Fibroblast of villous mesenchyme (primary cell): Measurements from ENCODE around the gene CA12. TPM values are rescaled to one million over a fixed set of nuclear protein-coding genes. Genes with fewer than 3 reads are reported as not detected.

Experiments
- DNase-seq: peaks from one replicate; pipeline ENCODE4 v3.0.0-alpha.2; 2010; ENCODE audit warnings: low read depth
- H3K4me3 ChIP-seq: 2 replicates; pipeline ENCODE4 v1.5.1; 2011; ENCODE audit warnings: low read depth, mild to moderate bottlenecking, low read length
- total RNA-seq: library from RNA; depleted of rRNA; stranded (reverse); fragments of >200 nt; gene quantifications from 2 replicates; pipeline ENCODE4 v1.2.3, GENCODE V29; 2012
- TF ChIP-seq, protein P1 (sequence below): IDR thresholded peaks from 2 replicates; pipeline ENCODE4 v1.5.1; 2012; ENCODE audit warnings: low read depth, mild to moderate bottlenecking, low read length; ENCODE audit not compliant: insufficient read depth

Gene CA12
- total RNA-seq, 1 donor: 15.1 TPM

DNA sequence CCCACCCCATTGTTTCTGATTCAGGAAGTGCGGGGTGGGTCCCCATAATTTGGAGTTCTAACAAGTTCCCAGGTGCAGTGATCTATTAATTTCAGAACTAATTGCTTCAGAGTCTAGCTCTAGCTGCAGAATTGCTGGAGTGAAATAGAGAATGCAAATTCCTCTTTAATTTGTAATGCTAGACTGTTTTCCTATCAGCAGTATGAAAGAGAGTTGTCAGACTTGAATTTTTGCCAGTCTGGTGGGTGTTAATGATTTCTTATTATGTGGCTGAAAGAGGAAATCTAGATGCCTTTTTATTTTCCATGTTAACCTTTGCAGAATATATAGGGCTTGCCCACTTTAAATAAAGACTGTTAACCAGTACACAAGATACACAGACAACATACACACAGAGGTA lies 80.6 kb downstream of the CA12 start:
- no peak overlapping the region for H3K4me3 ChIP-seq
- TF ChIP-seq, protein P1, sequence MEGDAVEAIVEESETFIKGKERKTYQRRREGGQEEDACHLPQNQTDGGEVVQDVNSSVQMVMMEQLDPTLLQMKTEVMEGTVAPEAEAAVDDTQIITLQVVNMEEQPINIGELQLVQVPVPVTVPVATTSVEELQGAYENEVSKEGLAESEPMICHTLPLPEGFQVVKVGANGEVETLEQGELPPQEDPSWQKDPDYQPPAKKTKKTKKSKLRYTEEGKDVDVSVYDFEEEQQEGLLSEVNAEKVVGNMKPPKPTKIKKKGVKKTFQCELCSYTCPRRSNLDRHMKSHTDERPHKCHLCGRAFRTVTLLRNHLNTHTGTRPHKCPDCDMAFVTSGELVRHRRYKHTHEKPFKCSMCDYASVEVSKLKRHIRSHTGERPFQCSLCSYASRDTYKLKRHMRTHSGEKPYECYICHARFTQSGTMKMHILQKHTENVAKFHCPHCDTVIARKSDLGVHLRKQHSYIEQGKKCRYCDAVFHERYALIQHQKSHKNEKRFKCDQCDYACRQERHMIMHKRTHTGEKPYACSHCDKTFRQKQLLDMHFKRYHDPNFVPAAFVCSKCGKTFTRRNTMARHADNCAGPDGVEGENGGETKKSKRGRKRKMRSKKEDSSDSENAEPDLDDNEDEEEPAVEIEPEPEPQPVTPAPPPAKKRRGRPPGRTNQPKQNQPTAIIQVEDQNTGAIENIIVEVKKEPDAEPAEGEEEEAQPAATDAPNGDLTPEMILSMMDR: no peak
- DNase-seq: no peak

DNA sequence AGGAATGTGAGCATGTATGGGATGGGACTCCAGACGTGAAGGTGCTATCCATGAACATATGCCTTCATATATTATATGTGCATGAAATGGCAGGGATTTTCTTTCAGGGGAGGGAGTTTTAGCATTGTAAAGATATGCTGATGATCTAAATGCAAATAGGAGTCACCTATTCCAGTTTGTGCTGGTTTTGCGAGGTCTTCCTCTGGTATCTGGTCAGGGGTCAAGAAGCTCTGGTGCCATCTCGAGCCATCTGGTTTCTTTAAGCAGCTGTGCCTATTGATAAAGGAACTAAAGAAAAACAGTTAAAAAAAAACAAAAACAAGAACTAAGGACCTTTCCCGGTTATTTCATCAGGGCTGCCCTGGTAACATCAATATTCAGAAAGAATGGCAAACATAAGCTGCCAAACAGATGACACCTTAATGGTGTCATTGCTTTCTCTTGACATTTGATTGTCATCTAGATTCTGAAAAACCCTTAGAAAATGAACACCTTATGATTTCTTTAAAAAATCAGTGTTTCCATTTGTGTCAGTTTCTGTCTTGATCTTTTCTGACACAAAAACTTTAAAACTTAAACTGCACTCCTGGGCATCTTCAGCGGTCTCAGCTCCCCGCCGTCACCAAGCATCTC lies 81.6 kb downstream of the CA12 start:
- H3K4me3 ChIP-seq: no peak overlapping the region
- no peak for DNase-seq
- TF ChIP-seq, protein P1: no peak

DNA sequence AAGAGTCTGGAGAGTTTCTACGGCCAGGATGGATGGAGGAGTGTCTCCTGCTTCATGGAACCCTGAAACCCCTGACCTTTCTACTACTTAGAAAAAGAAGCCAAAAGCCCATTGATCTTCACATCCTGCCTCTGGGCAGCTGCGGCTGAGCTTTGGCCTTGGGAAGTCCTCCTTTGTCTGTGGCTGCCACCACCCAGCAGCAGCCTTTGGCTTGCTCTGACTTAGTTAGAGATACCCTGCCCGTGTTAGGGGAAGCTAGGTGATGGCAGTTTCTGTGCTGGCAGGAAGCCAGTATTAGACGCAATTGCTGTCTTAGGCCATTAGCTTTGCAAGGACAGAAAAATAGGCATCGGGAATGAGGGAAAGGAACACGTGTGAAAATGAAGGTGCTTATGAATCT lies 85.5 kb downstream of the CA12 start:
- TF ChIP-seq, protein P1: no peak
- H3K4me3 ChIP-seq: no peak overlapping the region
- DNase-seq: no peak

DNA sequence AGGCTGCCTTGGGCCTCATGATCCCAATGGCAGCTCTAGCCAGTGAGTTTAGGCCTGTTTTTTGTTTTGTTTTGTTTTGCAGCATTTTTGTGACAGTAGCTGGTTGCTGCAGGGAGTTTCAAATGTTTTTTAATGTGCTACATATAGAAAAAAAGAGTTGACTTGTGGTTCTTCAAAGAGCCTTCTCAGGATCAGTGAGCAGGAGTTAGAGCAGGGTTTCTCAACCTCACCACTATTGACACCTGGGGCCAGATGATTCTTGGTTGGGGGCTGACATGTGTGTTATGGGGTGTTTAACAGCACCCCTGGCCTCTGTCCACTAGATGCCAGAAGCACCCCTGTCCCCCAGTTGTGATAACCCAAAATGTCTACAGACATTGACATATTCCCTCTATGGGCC lies 86.3 kb downstream of the CA12 start:
- DNase-seq: no peak

DNA sequence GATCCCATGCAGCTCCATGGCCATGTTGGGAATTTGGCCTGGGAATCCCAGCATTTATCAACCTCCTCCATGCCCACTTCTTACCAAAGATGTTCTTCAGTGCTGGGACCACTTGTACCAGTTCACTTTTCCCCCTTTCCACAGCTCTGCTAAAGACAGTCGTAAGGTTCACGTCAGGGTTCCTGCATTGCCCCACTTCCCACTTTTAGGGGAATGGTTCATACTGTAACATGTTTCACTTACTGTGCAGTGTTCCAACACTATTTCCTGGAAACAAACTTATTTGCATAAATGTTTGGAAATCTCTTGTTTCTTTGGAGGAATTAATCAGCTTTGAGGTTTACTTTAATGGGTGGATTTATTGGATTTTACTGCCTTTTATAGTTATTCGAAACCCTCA lies 87.3 kb downstream of the CA12 start:
- TF ChIP-seq, protein P1: no peak
- DNase-seq: no peak
- no peak overlapping the region for H3K4me3 ChIP-seq

More for the DNA sequence above, 86.3 kb downstream of the CA12 start:
- H3K4me3 ChIP-seq: no peak overlapping the region
- TF ChIP-seq, protein P1: no peak

DNA sequence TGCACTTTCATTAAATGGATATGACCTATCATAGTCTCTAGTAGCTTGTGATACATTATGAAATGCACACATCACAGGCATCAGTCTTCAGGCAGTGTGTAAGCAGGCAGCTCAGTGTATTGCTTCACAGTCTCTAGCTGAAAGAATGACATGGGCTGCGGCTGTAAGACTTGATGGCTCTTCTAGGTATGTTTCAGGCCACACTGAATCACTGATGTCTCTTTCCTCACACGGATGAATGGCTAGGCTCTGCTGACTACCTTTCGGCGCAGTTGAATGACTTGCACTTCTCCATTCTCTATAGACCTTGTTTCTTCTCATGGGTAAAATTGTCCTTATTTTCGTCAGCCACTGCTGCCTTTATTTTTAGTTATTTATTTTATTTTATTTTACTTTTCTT lies 88.9 kb downstream of the CA12 start:
- TF ChIP-seq, protein P1: no peak
- peak; percentile 52 for DNase-seq
- H3K4me3 ChIP-seq: no peak overlapping the region

DNA sequence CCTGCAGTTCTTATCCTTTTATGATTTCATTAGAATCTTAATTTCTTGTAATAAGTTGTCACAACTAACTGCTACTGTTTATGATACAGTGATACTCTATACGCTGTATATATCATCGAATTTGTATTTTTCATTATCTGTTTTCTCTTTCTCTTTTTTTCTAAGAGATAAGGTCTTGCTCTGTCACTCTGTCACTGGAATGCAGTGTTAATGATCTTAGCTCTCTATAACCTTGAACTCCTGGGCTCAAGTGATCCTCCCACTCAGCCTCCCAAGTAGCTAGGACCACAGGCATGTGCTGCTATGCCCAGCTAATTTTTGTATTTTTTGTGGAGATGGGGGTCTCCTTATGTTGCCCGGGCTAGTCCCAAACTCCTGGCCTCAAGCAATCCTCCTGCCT lies 89.4 kb downstream of the CA12 start:
- TF ChIP-seq, protein P1: no peak
- DNase-seq: no peak
- H3K4me3 ChIP-seq: no peak overlapping the region
